A673 (cell line): ENCODE measurements around the gene STARD9. TPM values are rescaled to one million over a fixed set of nuclear protein-coding genes. Genes with fewer than 3 reads are reported as not detected.

Experiments
- BruUV-seq: library from RNA; stranded (reverse); fragments of 400-500 nt; replicated peaks from 2 replicates; lab custom pipeline; 2021; lab: Mats Ljungman, UMichigan
- CTCF ChIA-PET: fragments of 300-600 bp; sonication (Branson Sonifier 250); formaldehyde crosslinking; loops from one replicate; lab custom pipeline; 2022; ENCODE audit warnings: antibody characterized with exemption; lab: Charles Lee
- POLR2A ChIA-PET: fragments of 300-600 bp; sonication (Branson Sonifier 250); formaldehyde crosslinking; loops from one replicate; lab custom pipeline; 2022; ENCODE audit warnings: antibody characterized with exemption; ENCODE audit not compliant: low non-redundant PET; lab: Charles Lee
- DNase-seq: peaks from one replicate; pipeline ENCODE4 v3.0.0-alpha.2; 2015; ENCODE audit warnings: low spot score
- H3K27ac ChIP-seq: fragments of 200-600 bp; sonication (generic); 2 replicates; pipeline ENCODE4 v1.5.1; 2016; ENCODE audit warnings: mixed run types, low read depth, mild to moderate bottlenecking, mixed read lengths, antibody characterized with exemption, low read length; ENCODE audit not compliant: poor library complexity, severe bottlenecking
- H3K27me3 ChIP-seq: fragments of 200-600 bp; sonication (generic); replicated peaks from 2 replicates; pipeline ENCODE4 v1.6.1; 2017; ENCODE audit warnings: mixed run types, low read depth, mild to moderate bottlenecking, mixed read lengths, antibody characterized with exemption, low read length; ENCODE audit not compliant: insufficient read depth, poor library complexity
- H3K36me3 ChIP-seq: fragments of 200-600 bp; sonication (generic); 2 replicates; pipeline ENCODE4 v1.6.1; 2016; ENCODE audit warnings: mixed run types, mild to moderate bottlenecking, mixed read lengths, antibody characterized with exemption, low read length; ENCODE audit not compliant: insufficient read depth, poor library complexity, severe bottlenecking
- H3K4me1 ChIP-seq: fragments of 200-600 bp; sonication (generic); 2 replicates; pipeline ENCODE4 v1.6.1; 2017; ENCODE audit warnings: mixed run types, mild to moderate bottlenecking, mixed read lengths, antibody characterized with exemption, low read length; ENCODE audit not compliant: insufficient read depth, poor library complexity, severe bottlenecking
- H3K4me3 ChIP-seq: fragments of 200-600 bp; sonication (generic); 2 replicates; pipeline ENCODE4 v1.5.1; 2016; ENCODE audit warnings: low read depth, mixed run types, mild to moderate bottlenecking, mixed read lengths, low read length; ENCODE audit not compliant: poor library complexity, severe bottlenecking
- H3K9me3 ChIP-seq: fragments of 200-600 bp; sonication (generic); 2 replicates; pipeline ENCODE4 v1.6.1; 2016; ENCODE audit warnings: mixed run types, low read depth, mild to moderate bottlenecking, mixed read lengths, antibody characterized with exemption, low read length; ENCODE audit not compliant: poor library complexity, severe bottlenecking
- EZH2 ChIP-seq: fragments of 200-600 bp; sonication (generic); IDR thresholded peaks from 2 replicates; pipeline ENCODE4 v1.6.1; 2017; ENCODE audit warnings: borderline replicate concordance, low read depth, mild to moderate bottlenecking, mixed read lengths, antibody characterized with exemption, low read length; ENCODE audit not compliant: poor library complexity, severe bottlenecking
- intact Hi-C: fragments of 100-400 bp; cut with micrococcal nuclease; formaldehyde crosslinking; loops from one replicate; pipeline ENCODE4 v1.10.0; 2022; ENCODE audit not compliant: unreplicated experiment
- total RNA-seq: library from RNA; stranded (reverse); gene quantifications from 2 replicates; pipeline ENCODE4 v1.2.3, GENCODE V29; 2021
- TF ChIP-seq, protein P1 (sequence below): fragments of 300-800, 200-600 bp; sonication (generic); conservative IDR thresholded peaks from 2 replicates; pipeline ENCODE4 v1.5.1; 2017; ENCODE audit warnings: low read depth, mild to moderate bottlenecking, antibody characterized with exemption, low read length, moderate library complexity, mixed read lengths

STARD9 gene
- total RNA-seq, 1 experiment from 2014 or later, result 12.0 TPM

DNA sequence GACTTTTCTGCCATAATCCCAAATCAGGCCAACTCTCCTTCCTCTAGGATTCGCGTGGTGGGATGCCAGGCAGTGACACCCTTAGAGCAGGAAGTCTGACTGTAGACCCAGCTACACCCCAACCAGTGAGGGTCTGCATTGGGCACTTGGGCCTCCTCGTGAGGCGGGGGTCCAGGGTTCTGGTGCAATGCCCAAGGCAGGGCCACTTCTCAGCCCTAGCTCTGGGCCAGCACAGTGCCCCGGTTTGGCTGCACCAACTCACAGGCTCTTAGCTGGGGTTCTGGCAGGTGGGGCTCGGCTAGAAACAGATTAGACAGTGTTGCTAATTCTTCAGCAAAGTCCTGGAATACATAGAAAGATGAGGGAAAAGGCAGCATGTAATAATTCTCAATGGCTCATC lies 148.9 kb downstream of the STARD9 start:
- intact Hi-C loops, result no loop called here
- BruUV-seq, result no TSS peak
- ChIA-PET POLR2A (no interaction called here), CTCF (no interaction called here)
- Histone ChIP-seq H3K27me3 (no peaks in the 10 kb centered on the region), H3K9me3 (no peaks in the 10 kb centered on the region), H3K4me1 (no peaks in the 10 kb centered on the region), H3K27ac (no peak overlapping the region), H3K4me3 (no peak overlapping the region), H3K36me3 (peaks cover 63% of the 10 kb centered on the region)
- no peak for DNase-seq
- TF ChIP-seq, protein P1, sequence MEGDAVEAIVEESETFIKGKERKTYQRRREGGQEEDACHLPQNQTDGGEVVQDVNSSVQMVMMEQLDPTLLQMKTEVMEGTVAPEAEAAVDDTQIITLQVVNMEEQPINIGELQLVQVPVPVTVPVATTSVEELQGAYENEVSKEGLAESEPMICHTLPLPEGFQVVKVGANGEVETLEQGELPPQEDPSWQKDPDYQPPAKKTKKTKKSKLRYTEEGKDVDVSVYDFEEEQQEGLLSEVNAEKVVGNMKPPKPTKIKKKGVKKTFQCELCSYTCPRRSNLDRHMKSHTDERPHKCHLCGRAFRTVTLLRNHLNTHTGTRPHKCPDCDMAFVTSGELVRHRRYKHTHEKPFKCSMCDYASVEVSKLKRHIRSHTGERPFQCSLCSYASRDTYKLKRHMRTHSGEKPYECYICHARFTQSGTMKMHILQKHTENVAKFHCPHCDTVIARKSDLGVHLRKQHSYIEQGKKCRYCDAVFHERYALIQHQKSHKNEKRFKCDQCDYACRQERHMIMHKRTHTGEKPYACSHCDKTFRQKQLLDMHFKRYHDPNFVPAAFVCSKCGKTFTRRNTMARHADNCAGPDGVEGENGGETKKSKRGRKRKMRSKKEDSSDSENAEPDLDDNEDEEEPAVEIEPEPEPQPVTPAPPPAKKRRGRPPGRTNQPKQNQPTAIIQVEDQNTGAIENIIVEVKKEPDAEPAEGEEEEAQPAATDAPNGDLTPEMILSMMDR, result no peak
- TF ChIP-seq EZH2, result no peak

DNA sequence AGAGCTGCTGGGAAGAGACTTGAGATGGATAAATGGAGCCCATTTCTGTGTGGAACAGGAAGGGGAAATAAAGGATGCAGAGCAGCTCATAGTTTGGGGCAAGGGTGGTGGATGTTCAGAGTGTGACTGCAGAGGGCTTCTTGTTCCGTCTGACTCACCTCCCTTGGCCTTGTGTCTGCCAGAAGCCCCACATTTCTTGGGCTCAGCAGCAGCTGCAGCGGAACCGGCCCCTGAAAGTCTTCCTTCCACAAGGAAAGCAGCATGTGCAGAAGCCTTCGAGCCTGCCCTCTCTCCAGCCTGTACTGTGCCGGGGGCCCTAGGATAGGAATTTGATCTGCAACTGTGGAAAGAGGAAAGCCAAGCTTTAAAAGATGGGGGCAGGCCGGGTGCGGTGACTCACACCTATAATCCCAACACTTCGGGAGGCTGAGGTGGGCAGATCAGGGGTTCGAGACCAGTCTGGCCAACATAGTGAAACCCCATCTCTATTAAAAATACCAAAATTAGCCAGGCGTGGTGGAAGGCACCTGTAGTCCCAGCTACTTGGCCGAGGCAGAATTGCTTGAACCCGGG lies 150.0 kb downstream of the STARD9 start:
- Histone ChIP-seq H3K27me3 (no peaks in the 10 kb centered on the region), H3K4me3 (no peak overlapping the region), H3K4me1 (no peaks in the 10 kb centered on the region), H3K36me3 (peaks cover 72% of the 10 kb centered on the region), H3K9me3 (no peaks in the 10 kb centered on the region), H3K27ac (no peak overlapping the region)
- CTCF ChIA-PET, result no interaction called here
- TF ChIP-seq EZH2, result no peak
- TF ChIP-seq, protein P1, result no peak
- no TSS peak for BruUV-seq
- intact Hi-C loops, result no loop called here
- DNase-seq, result no peak
- POLR2A ChIA-PET, result no interaction called here

DNA sequence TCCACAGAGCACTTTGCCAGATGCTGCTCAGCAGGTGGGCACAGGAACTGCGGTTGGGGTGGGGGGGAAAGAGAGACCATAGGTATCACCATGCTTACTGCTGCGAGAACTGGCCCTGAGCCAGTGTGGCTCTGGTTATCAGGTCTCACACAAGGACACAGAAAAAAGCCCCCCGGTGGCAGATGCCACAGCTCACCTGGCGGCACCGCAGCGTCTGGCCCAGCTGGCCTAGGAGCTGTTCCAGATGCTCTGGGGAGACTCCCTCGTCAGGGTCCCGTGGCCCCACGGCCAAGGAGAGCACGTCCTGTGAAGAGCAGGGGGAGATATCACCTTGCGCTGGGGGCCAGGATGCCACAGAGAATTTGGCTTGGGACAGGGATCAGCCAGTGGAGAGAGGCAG lies 150.7 kb downstream of the STARD9 start:
- DNase-seq, result no peak
- no peak overlapping the region for H3K4me3 ChIP-seq
- H3K27ac ChIP-seq, result no peak overlapping the region
- ChIA-PET POLR2A (no interaction called here), CTCF (no interaction called here)
- H3K4me1 ChIP-seq, result no peaks in the 10 kb centered on the region
- H3K36me3 ChIP-seq, result peaks cover 76% of the 10 kb centered on the region
- no peaks in the 10 kb centered on the region for H3K27me3 ChIP-seq
- no TSS peak for BruUV-seq
- intact Hi-C loops, result no loop called here
- H3K9me3 ChIP-seq, result no peaks in the 10 kb centered on the region
- TF ChIP-seq EZH2, result no peak

DNA sequence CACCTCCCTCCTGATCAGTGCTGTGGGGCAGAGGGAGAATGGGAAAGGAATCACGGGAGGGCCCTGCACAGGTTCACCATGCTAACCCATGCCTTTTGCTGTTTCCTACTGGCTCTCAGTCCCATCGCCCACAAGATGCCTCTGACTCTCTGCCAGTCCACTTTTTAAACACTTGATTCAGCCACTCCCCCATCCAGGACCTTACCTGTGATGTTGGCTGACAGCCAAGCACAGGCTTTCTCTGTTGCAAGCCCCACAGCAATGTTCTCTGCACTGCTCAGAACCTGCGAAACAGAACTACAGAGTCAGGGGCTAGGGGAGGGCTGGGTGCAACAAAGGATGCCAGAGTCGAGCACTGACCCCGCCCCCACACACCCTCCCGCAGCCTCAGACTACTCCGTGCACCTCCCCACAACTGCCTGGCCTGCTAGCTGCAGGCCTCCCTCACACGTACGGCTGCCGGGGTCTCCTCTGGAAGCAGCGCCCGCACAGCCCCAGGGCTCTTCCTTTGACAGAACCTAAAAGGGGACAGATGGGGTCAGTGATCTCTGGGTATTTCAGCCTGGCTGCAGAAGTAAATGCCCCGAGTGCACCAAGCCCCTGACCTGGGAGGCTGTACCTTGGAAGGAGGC lies 152.5 kb downstream of the STARD9 start:
- BruUV-seq, result no TSS peak
- no peak for TF ChIP-seq EZH2
- TF ChIP-seq, protein P1, result no peak
- H3K27me3 ChIP-seq, result no peaks in the 10 kb centered on the region
- intact Hi-C loops, result no loop called here
- H3K9me3 ChIP-seq, result no peaks in the 10 kb centered on the region
- no peaks in the 10 kb centered on the region for H3K4me1 ChIP-seq
- no peak overlapping the region for H3K27ac ChIP-seq
- POLR2A ChIA-PET, result no interaction called here
- peaks cover 91% of the 10 kb centered on the region for H3K36me3 ChIP-seq
- no peak for DNase-seq
- CTCF ChIA-PET, result no interaction called here
- H3K4me3 ChIP-seq, result no peak overlapping the region
